Femur (tissue), 1 donor: ENCODE measurements around the gene MVP.
"Not testable (repeated sequence)": the region's sequence is repeated elsewhere in the genome, so short reads cannot be mapped to it uniquely, and the experiment has no call there.

Experiments
- DNase-seq: peaks from one replicate; pipeline ENCODE4 v3.0.0-alpha.2; 2017

The MVP gene

DNA sequence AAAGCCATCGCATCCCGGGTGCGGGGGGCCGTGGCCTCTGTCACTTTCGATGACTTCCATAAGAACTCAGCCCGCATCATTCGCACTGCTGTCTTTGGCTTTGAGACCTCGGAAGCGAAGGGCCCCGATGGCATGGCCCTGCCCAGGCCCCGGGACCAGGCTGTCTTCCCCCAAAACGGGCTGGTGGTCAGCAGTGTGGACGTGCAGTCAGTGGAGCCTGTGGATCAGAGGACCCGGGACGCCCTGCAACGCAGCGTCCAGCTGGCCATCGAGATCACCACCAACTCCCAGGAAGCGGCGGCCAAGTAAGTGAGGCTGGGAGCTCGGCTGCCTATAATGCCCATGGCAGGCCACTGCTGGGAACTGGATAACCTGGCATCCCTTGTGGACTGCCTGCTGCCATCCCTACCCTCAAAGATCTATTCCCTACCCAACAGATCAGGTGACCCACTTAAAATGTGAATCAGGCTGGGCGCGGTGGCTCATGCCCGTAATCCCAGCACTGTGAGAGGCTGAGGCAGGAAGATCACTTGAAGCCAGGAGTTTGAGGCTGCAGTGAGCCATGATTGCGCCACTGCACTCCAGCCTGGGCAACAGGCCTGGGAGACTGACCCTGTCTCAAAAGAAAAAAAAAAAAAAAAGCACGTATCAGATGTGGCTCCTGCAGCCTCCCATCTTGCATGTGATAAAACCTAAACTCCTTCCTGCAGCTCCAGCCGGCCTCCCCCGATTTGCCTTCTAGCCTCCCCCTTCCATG lies 24.5 kb downstream of the MVP start:
- no peak for DNase-seq

DNA sequence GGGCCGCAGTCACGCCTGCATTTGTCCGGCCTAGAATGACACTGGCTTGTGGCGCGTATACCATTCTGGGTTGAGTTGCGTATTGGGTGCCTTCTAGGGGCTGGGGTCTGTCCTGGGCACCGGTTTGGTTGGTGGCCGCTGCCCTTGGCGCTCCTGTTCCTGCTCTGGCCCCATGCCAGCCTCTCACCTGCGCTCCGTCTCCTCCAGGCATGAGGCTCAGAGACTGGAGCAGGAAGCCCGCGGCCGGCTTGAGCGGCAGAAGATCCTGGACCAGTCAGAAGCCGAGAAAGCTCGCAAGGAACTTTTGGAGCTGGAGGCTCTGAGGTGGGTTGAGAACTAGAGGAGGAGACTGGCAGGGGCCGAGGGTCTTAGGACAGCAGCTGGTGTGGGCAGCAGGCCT lies 25.4 kb downstream of the MVP start:
- no peak for DNase-seq

GRCh38 chr16:29848420-29849297 lies 28.4 kb downstream of the MVP start:
- peak; percentile 76 for DNase-seq

DNA sequence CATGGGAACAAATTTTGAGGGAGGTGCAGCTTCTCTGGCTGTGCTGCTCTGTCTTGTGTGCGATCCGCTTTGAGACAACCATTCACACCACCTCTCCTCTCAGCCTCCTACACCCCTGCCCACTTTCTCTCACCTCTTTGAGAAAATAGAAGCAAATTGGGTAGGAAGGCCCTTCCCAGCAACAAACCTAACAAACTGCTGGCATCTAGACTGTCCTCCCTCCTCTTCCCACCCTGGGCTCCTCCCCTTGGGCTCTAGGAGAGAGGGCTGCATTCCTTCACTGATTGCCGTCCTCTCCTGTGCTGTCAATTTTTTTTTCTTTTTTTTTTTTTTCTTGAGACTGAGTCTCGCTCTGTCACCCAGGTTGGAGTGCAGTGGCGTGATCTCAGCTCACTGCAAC lies 29.2 kb downstream of the MVP start:
- no peak for DNase-seq

GRCh38 chr16:29850998-29851397 lies 30.7 kb downstream of the MVP start:
- DNase-seq, result no peak

GRCh38 chr16:29852654-29853053 lies 32.4 kb downstream of the MVP start:
- no peak for DNase-seq

DNA sequence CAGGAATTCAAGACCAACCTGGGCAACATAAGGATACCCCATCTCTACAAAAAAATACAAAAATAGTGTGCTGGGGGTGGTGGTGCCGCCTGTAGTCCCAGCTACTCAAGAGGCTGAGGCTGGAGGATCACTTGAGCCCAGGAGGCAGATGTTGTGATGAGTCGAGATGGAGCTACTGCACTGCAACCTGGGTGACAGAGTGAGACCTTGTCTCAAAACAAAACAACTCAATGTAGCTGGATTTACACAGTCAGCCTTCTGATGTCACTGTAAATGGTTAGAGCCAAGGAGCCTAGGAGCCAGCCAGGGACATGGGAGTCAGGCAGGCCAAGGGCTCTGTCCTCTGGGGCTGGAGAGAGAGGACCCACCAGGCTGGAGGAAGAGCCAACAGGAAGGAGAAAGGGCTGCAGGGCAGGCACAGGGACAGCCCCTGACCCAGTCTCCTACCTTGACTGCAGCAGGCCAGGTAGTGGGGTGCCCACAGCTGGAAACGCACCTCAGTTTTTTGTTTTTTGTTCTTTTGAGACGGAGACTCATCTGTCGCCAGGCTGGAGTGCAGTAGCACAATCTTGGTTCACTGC lies 34.3 kb downstream of the MVP start:
- no peak for DNase-seq

DNA sequence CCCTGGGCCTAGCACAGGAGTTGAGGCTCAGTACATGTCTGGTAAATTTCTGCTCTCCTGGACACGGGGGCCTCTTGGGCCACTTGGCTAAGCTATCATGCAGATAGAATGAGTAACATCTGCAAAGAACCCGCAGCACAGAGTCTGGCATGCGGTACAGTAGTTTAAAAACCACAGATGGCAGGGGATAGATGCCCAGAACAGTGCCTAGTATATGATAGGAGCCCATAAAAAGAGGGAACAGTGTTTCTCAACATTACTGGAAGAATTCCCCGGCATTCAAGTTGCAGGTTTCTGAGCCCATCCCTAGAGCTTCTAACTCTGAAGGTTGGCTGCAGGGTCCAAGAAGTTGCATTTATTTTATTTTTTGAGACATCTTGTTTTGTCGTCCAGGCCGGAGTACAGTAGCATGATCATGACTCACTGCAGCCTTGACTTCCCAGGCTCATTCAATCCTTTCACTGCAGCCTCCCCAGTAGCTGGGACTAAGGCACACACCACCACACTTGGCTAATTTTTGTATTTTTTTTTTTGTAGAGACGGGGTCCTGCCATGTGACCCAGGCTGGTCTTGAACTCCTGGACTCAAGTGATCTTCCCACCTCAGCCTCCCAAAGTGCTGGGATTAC lies 37.0 kb downstream of the MVP start:
- DNase-seq, result no peak

DNA sequence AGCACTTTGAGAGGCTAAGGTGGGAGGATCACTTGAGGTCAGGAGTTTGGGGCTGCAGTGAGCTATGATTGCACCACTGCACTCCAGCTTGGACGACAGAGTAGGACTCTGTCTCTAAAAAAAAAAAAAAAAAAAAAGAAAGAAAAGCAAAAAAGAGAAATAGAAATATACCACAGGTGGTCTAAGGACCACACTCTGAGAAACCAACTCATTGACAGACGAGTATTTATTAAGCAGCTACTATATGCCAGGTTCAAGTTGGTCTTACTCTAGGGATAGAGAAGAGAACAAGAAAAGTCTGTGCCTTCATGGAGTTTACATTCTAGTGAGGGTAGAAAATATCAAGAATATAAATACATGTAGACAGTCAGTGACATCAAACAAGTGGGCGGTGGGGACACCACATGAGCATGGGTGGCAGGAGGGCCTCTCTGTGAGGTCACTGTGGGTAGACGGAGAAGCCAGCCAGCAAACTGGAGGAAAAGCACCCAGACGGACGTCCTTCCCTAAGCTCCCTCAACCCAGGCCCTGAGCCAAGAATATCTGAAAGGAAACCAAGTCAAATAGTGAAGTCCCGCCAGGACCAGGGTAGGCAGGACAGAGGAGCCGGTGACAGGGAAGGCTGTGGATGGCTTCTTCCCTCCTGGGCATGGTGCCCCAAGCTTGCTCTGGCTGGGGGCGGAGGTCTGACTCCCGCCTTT lies 38.0 kb downstream of the MVP start:
- no peak for DNase-seq

DNA sequence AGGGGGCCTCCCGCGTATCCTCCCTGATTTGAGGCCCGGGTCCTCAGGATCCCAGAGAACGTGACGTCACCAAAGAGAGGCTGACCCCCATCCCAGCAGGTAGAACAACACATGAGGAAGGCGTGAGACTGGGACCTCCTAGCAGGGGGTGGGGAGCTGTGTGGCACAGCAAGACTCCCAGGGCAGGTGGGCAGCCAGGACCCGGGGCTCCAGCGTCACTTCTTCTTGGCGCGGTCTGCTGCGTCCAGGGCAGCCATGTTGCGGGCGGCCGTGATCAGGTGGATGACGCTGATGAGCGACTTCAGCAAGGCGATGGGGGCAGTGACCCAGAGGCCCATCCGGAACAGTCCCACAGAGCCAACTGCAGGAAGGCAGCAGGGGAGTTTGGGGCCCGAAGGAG lies 38.7 kb downstream of the MVP start:
- no peak for DNase-seq

- no peak for DNase-seq
Observed at GRCh38 chr16:29860218-29860617, 40.0 kb downstream of the MVP start.

GRCh38 chr16:29862383-29862883 lies 42.2 kb downstream of the MVP start:
- DNase-seq, result no peak

GRCh38 chr16:29862884-29863668 lies 42.8 kb downstream of the MVP start, which contains the start of gene CDIPT:
Gene CDIPT, minus strand, starts transcription at chr16:29863226. Its CDS starts 369 bp downstream, at chr16:29862857.
- DNase-seq, result peak; percentile 96

- no peak for DNase-seq
Observed at GRCh38 chr16:29863669-29863984, 43.4 kb downstream of the MVP start.

DNA sequence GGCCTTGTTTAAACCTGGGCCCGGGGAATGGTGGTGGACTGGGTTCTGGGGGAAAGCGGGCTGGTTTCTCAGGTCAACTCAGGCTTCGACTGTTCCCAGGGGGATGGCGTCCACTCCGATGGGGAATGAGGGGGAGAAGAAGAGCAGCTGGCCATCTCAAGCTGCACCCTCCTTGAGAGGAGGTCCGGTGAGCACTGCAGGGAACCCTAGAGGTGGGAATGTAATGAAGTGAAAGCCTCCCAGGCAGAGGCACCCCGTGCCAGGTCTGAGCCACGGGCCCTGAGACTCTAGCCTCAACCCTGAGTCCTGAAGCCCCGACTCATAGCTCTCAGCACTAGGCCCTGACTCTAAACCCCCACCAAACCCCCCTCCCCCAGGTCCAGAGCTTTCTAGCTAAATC lies 43.9 kb downstream of the MVP start:
- no peak for DNase-seq

DNA sequence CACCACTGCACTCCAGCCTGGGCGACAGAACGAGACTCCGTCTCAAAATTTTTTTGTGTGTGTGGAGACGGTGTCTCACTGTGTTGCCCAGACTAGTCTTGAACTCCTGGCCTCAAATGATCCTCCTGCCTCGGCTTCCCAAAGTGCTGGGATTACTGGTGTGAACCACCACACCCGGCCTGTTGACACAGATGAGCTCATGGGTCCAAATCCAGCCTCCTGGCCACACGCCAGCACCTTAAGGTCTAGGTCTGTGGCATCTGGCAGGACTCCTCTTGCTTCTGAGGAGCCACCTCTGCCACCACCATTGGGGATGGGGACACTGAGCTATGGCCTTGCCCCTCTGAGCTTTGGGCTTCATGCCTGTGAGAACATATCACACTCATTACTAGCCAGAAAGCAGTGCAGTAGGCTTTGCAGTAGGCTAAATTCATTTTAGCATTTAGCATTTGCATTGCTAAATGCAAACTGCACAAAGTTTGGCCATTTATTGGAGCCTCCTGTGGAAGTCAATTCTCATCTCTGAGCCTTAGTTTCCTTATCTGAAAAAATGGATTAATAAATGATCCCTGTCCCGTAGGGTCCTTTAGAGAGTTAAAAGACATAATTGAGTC lies 48.2 kb downstream of the MVP start:
- no peak for DNase-seq

DNA sequence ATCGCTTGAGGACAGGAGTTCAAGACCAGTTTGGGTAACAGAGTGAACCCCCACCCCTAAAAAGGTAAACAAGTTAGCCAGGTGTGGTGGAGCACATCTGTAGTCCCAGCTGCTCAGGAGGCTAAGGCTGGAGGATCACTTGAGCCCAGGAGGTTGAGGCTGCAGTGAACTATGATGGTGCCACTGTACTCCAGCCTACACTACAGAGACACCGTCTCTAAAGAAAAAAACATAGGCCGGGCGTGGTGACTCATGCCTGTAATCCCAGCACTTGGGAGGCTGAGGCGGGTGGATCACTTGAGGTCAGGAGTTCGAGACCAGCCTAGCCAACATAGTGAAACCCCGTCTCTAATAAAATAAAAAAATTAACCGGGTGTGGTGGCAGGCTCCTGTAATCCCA lies 48.8 kb downstream of the MVP start:
- not testable (repeated sequence) for DNase-seq

DNA sequence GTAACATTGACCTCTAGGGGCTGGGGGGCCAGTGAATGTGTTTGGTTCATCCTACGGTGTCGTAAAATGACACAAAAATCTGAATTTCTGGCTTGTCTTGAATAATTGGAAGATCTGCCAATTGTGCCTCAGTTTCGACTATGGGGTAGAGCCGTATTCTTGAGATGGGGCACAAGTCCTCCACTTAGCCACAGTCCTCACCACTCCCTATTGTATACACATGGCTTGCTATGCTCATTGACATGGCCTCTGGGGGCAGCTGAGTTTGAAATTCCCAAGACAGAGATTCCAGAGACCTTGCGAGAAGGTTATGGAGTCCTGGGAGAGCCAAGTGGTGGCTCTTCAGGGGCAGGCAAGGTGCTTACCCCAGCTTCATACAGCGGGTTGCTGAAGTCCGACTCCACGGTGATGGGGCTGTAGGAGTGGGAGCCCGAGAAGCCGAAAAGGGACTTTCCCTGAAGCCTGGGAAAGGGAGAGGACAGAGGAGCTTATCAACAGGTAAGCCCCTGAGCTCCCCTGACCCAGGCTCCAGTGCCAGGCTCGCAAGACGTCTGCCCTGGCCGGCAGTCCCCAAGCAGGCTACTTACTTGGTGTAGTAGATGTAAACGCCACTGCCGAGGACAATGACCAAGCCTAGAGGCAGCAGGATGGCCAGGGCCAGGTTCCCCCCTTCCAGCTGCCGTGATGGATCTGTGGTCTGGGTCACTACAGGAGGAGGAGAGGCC lies 51.7 kb downstream of the MVP start:
- DNase-seq, result no peak

GRCh38 chr16:29873319-29873718 lies 53.1 kb downstream of the MVP start:
- no peak for DNase-seq

DNA sequence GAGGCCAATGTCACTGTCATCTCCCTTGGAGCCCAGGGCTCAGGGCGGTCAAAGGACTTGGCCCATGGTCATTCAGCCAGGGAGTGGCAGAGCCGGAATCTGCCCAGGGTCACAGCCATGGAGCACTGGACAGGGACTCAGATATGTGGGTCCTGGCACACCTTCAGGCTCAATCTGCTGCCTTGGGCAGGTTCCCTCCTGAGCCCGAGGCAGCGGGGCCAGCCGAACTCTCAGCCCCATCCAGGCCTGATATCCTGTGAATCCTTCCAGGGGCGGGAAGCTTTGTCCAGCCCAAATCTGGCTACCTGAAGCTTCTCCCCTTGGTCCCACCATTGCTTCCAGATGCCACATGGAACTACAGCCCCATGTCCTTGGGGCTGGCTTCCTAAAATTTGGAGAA lies 54.9 kb downstream of the MVP start:
- DNase-seq, result no peak

- DNase-seq, result no peak
Observed at GRCh38 chr16:29876217-29876593, 55.9 kb downstream of the MVP start.
